AG09309 (cell line): Measurements from ENCODE around the gene TMEM233.

ENCODE experiments used
- DNase-seq: peaks from one replicate; pipeline ENCODE4 v3.0.0-alpha.2; 2010; ENCODE audit warnings: low read depth
- H3K4me3 ChIP-seq: 2 replicates; pipeline ENCODE4 v1.5.1; 2011; ENCODE audit warnings: mild to moderate bottlenecking, low read depth, low read length, moderate library complexity; ENCODE audit not compliant: control insufficient read depth
- TF ChIP-seq, protein P1 (sequence below): IDR thresholded peaks from 2 replicates; pipeline ENCODE4 v1.5.1; 2011; ENCODE audit warnings: mild to moderate bottlenecking, low read depth, low read length, inconsistent platforms; ENCODE audit not compliant: insufficient read depth, control insufficient read depth; ENCODE audit errors: missing control alignments

Gene TMEM233

GRCh38 chr12:119620490-119620889 is 26.9 kb downstream of the TMEM233 start:
- DNase-seq: no peak
- TF ChIP-seq, protein P1, sequence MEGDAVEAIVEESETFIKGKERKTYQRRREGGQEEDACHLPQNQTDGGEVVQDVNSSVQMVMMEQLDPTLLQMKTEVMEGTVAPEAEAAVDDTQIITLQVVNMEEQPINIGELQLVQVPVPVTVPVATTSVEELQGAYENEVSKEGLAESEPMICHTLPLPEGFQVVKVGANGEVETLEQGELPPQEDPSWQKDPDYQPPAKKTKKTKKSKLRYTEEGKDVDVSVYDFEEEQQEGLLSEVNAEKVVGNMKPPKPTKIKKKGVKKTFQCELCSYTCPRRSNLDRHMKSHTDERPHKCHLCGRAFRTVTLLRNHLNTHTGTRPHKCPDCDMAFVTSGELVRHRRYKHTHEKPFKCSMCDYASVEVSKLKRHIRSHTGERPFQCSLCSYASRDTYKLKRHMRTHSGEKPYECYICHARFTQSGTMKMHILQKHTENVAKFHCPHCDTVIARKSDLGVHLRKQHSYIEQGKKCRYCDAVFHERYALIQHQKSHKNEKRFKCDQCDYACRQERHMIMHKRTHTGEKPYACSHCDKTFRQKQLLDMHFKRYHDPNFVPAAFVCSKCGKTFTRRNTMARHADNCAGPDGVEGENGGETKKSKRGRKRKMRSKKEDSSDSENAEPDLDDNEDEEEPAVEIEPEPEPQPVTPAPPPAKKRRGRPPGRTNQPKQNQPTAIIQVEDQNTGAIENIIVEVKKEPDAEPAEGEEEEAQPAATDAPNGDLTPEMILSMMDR: no peak
- no peak overlapping the region for H3K4me3 ChIP-seq

- no peak overlapping the region for H3K4me3 ChIP-seq
- no peak for DNase-seq
- TF ChIP-seq, protein P1: no peak
These were observed 28.3 kb downstream of the TMEM233 start for GRCh38 chr12:119621878-119622277.

- no peak for DNase-seq
- TF ChIP-seq, protein P1: no peak
- no peak overlapping the region for H3K4me3 ChIP-seq
These were observed 31.4 kb downstream of the TMEM233 start for GRCh38 chr12:119624966-119625365.

GRCh38 chr12:119627019-119627643 is 33.6 kb downstream of the TMEM233 start:
- TF ChIP-seq, protein P1: no peak
- no peak for DNase-seq
- H3K4me3 ChIP-seq: no peak overlapping the region

DNA sequence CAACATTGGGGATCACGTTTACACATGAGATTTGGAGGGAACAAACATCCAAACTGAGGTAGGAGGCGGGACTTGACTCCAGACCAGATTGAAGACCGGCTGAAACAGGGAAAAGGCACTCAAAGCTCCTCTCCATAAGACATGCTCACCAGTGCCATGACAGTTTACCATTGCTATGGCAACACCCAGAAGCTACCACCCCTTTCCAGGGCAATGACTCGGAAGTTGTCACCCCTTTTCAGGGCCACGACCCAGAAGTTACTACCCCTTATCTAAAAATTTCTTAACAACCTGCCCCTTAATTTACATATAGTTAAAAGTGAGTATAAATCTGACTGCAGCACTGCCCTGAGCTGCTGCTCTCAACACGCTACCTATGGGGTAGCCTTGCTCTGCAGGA is 34.1 kb downstream of the TMEM233 start:
- no peak for DNase-seq
- H3K4me3 ChIP-seq: no peak overlapping the region
- TF ChIP-seq, protein P1: no peak

GRCh38 chr12:119630223-119630780 is 36.7 kb downstream of the TMEM233 start:
- no peak for DNase-seq
- H3K4me3 ChIP-seq: no peak overlapping the region
- TF ChIP-seq, protein P1: no peak
